Spleen (tissue), 11 donors: ENCODE results near the gene C19orf44. TPM values are rescaled to one million over a fixed set of nuclear protein-coding genes. Genes with fewer than 3 reads are reported as not detected.

ENCODE experiments used
- DNase-seq: peaks from one replicate; pipeline ENCODE4 v3.0.0-alpha.2; 2020
- H3K27ac ChIP-seq, 8 donors: fragments of 200-600 bp; sonication (generic) in 7 of 8; 1 replicate in 4 of 8; 2 replicates in 4 of 8; pipeline versions ENCODE4 v1.5.0 to v1.8.0; 2016 to 2021; ENCODE audit warnings: inconsistent platforms in 4 of 8, mild to moderate bottlenecking in 4 of 8, moderate library complexity in 1 of 8
- H3K27me3 ChIP-seq, 7 donors: fragments of 200-600 bp; sonication (generic) in 6 of 7; replicated peaks in 1 of 7; 1 replicate in 4 of 7; 2 replicates in 3 of 7; pipeline versions ENCODE4 v1.5.0 to v1.8.0; 2016 to 2021; ENCODE audit warnings: inconsistent platforms in 3 of 7, mild to moderate bottlenecking in 1 of 7
- H3K36me3 ChIP-seq, 6 donors: fragments of 200-600 bp; sonication (generic) in 5 of 6; 1 replicate in 4 of 6; 2 replicates in 2 of 6; pipeline versions ENCODE4 v1.5.0 to v1.8.0; 2016 to 2021; ENCODE audit warnings: inconsistent platforms in 2 of 6
- H3K4me1 ChIP-seq, 6 donors: fragments of 200-600 bp; sonication (generic) in 5 of 6; 1 replicate in 3 of 6; 2 replicates in 3 of 6; pipeline versions ENCODE4 v1.5.0 to v1.8.0; 2016 to 2021; ENCODE audit warnings: inconsistent platforms in 3 of 6
- H3K4me3 ChIP-seq, 8 donors: fragments of 200-600 bp; sonication (generic) in 7 of 8; 1 replicate in 4 of 8; 2 replicates in 4 of 8; pipeline versions ENCODE4 v1.5.0 to v1.8.0; 2016 to 2021; ENCODE audit warnings: inconsistent platforms in 4 of 8, mild to moderate bottlenecking in 4 of 8, moderate library complexity in 2 of 8
- H3K9me3 ChIP-seq, 8 donors: fragments of 200-600 bp; sonication (generic) in 7 of 8; 1 replicate in 4 of 8; 2 replicates in 4 of 8; pipeline versions ENCODE4 v1.5.0 to v1.8.0; 2016 to 2021; ENCODE audit warnings: inconsistent platforms in 4 of 8
- CTCF ChIP-seq, 11 experiments: fragments of 200-600 bp in 7 of 11; fragments of 450-650 bp in 4 of 11; sonication (generic) in 4 of 11; IDR thresholded peaks in 8 of 11; conservative IDR thresholded peaks in 3 of 11; 1 replicate in 7 of 11; 2 replicates in 4 of 11; pipeline versions ENCODE4 v1.4.0 to v1.8.0; 2016 to 2021; ENCODE audit warnings: antibody characterized with exemption in 11 of 11, inconsistent platforms in 4 of 11, mild to moderate bottlenecking in 1 of 11
- POLR2A ChIP-seq, 3 donors: fragments of 450-650 bp; IDR thresholded peaks; one replicate each; pipeline ENCODE4 v1.5.1; 2017; ENCODE audit warnings: antibody characterized with exemption in 3 of 3, mild to moderate bottlenecking in 1 of 3
- POLR2AphosphoS5 ChIP-seq, 3 donors: sonication (generic); formaldehyde crosslinking; IDR thresholded peaks; one replicate each; pipeline ENCODE4 v1.5.1; 2017; ENCODE audit warnings: antibody characterized with exemption in 3 of 3
- WGBS, 5 donors: extraction: QIAGEN DNeasy Blood & Tissue Kit in 3 of 5; methylation state at CpG; one replicate each; pipeline versions ENCODE4 v1.1.5 to v1.1.7; 2013 to 2018; 5-methylcytosine and 5-hydroxymethylcytosine counted together
- intact Hi-C: fragments of 100-400 bp; cut with DNase I; formaldehyde crosslinking; loops from one replicate; pipeline ENCODE4 v1.15.0; 2023; ENCODE audit warnings: low total_unique reads
- polyA plus RNA-seq, 3 donors: library from polyadenylated mRNA; stranded (reverse); fragments of 200-250 nt; gene quantifications; one replicate each; pipeline ENCODE4 v1.2.1, GENCODE V29; 2013
- total RNA-seq, 7 donors: library from RNA; depleted of rRNA in 3 of 7; stranded (reverse); fragments of >200 nt in 3 of 7; fragmentation: NEBNext Ultra II Directional in 4 of 7; extraction: Animal tissue kit (Norgen Biotek cat#: 25700) in 4 of 7; gene quantifications; one replicate each; pipeline versions ENCODE4 v1.1.0 to v1.2.1, GENCODE V29; 2016 to 2021
- donor health status: healthy with polysubstance abuse.
- donor health status: DM: no; HTN: no; CAD: no; lungs with moderate emphysema.
- donor health status: DM: no; HTN: no; CAD: no.
- donor health status: Bipolar disorder and iron deficiency.
- donor health status: healthy.
- donor health status: DM: no; HTN: no; CAD: no.
- donor health status: DM: yes; HTN: yes; CAD: no.

Gene C19orf44
- total and polyA plus RNA-seq, 10 donors = 2.3 to 7.5 (median 4.4) TPM

DNA sequence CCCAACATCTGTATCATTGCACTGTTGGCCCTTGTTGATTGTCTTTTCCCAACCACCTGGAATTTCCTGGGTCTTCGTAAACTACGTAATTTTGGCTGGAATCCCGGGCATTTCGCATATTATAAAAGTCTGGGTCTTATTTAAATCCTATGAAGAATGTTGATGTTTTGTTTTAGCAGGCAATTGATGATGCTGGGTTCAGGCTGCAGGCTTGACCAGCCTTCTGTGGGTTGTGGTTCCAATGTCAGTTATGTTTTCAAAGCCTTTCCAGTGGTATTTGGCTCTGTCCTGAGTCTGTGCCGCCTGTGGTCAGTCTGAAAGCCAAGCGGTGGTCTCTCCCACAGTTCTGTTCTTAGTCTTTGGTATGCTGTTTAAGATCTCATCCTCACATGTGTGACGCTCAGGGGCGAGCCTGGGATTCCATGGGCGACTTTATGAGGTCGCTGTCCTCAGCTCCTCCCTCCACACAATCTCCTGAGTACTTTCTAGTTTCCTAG lies 63.6 kb downstream of the C19orf44 start:
- TF ChIP-seq POLR2A (IDR thresholded peaks at IDR 0.05) = no peak
- no peak for TF ChIP-seq CTCF (IDR thresholded peaks at IDR 0.05 in 8 of 11, conservative IDR thresholded peaks at IDR 0.05 in 3 of 11)
- 92 to 96% (median 93%) methylated on average over 10 of the region's 10 CpGs for WGBS, 5 donors
- peaks cover 2 to 100% (median 68%) of the 10 kb centered on the region in 6 donors for H3K36me3 ChIP-seq

DNA sequence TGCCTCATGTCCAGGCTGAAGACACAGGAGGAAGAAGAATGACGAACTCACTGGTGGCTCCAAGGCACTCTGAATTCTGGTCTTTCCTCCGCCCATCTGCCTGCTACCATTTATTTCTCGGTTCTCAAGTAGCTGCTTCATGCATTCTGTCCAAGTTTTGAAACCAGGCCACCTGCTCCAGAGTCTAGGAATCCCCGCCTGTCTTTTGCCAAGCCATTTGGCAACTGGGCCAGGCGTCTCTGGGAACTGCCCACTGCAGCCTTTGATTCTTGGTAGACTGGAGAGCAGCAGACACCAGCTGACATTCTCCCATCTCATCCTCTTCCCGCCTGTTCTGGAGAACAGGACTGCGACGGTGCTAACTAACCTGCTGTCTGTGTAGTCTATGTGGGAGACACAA lies 65.2 kb downstream of the C19orf44 start:
- H3K4me1 ChIP-seq = peaks cover 0 to 14% (median 8%) of the 10 kb centered on the region in 6 donors
- 90 to 97% (median 95%) methylated on average over 8 of the region's 8 CpGs for WGBS, 5 donors
- H3K27ac ChIP-seq = no peak overlapping the region
- intact Hi-C loops = no loop called here
- no peak for DNase-seq
- TF ChIP-seq POLR2A (IDR thresholded peaks at IDR 0.05) (no peak), CTCF (IDR thresholded peaks at IDR 0.05 in 8 of 11, conservative IDR thresholded peaks at IDR 0.05 in 3 of 11) (no peak), POLR2AphosphoS5 (IDR thresholded peaks at IDR 0.05) (no peak)
- H3K9me3 ChIP-seq = no peaks in the 10 kb centered on the region
- H3K27me3 ChIP-seq = no peaks in the 10 kb centered on the region
- peaks cover 2 to 100% (median 64%) of the 10 kb centered on the region in 6 donors for H3K36me3 ChIP-seq
- H3K4me3 ChIP-seq = no peak overlapping the region

More for the DNA sequence above, 63.6 kb downstream of the C19orf44 start:
- intact Hi-C loops = no loop called here
- Histone ChIP-seq H3K4me3 (no peak overlapping the region), H3K27ac (no peak overlapping the region), H3K9me3 (no peaks in the 10 kb centered on the region), H3K4me1 (no peaks in the 10 kb centered on the region), H3K27me3 (no peaks in the 10 kb centered on the region)
- no peak for DNase-seq

DNA sequence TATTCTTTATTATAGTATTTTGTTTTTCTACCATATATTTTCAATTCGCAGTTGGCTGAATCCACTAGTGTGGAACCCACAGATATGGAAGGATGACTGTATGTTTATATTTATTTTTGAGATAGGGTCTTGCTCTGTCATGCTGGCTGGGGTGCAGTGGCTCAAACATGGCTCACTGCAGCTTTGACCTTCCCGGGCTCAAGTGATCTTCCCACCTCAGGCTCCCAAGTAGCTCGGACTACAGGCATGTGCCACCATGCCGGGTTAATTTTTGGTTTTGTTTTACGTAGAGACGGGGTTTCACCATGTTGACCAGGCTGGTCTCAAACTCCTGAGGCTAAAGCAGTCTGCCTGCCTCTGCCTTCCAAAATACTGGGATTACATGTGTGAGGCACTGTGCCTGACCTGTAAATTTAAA lies 66.4 kb downstream of the C19orf44 start:
- Histone ChIP-seq H3K4me1 (peaks cover 0 to 21% (median 12%) of the 10 kb centered on the region in 6 donors), H3K4me3 (no peak overlapping the region), H3K27me3 (no peaks in the 10 kb centered on the region), H3K36me3 (peaks cover 2 to 100% (median 67%) of the 10 kb centered on the region in 6 donors), H3K27ac (no peak overlapping the region), H3K9me3 (no peaks in the 10 kb centered on the region)
- TF ChIP-seq CTCF (IDR thresholded peaks at IDR 0.05 in 8 of 11, conservative IDR thresholded peaks at IDR 0.05 in 3 of 11) = no peak
- no peak for TF ChIP-seq POLR2A (IDR thresholded peaks at IDR 0.05)
- TF ChIP-seq POLR2AphosphoS5 (IDR thresholded peaks at IDR 0.05) = no peak
- intact Hi-C loops = no loop called here
- DNase-seq = no peak
- 95 to 97% (median 96%) methylated on average over 6 of the region's 6 CpGs for WGBS, 5 donors

DNA sequence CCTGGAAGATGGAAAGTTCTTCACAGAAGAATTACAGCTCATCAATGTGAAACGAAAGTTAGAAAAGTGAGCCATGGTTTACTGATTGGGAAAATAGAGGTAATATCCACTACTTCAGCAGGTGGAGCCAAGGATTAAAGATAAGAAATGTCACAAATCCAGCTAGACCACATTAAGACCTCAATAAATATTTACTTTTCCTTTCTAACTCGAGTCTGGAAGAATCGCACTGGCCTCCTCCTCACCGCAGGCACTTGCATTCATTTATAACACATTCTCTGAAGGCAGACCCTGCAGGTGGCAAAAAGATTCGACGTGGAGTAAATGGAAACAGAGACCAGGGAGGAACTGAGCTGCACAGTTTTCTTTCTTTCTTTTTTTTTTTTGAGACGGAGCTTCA lies 68.6 kb downstream of the C19orf44 start:
- no peak overlapping the region for H3K27ac ChIP-seq
- WGBS, 5 donors = 90 to 97% (median 93%) methylated on average over 7 of the region's 7 CpGs
- DNase-seq = no peak

More for the DNA sequence above, 68.6 kb downstream of the C19orf44 start:
- TF ChIP-seq POLR2A (IDR thresholded peaks at IDR 0.05) (no peak), CTCF (IDR thresholded peaks at IDR 0.05 in 8 of 11, conservative IDR thresholded peaks at IDR 0.05 in 3 of 11) (no peak), POLR2AphosphoS5 (IDR thresholded peaks at IDR 0.05) (no peak)
- no peak overlapping the region for H3K4me3 ChIP-seq
- H3K4me1 ChIP-seq = peaks cover 0 to 30% (median 13%) of the 10 kb centered on the region in 6 donors
- no peaks in the 10 kb centered on the region for H3K9me3 ChIP-seq
- no peaks in the 10 kb centered on the region for H3K27me3 ChIP-seq
- intact Hi-C loops = no loop called here
- H3K36me3 ChIP-seq = peaks cover 0 to 100% (median 75%) of the 10 kb centered on the region in 6 donors
